ENCODE measurements around the gene HSF2.

The HSF2 gene

GRCh38 chr6:122393351-122393896 lies 6.0 kb upstream of the HSF2 start:
- Histone ChIP-seq H3K9me3 (ENCODE audit: insufficient read depth, low read length, severe bottlenecking) (no peaks in the 10 kb centered on the region), H3K4me3 (ENCODE audit: low read depth in 1 of 2, low read length in 2 of 2) (no peak overlapping the region), H3K36me3 (ENCODE audit: insufficient read depth, low read length) (no peaks in the 10 kb centered on the region), H3K9ac (ENCODE audit: low read depth, low read length) (no peak overlapping the region), H4K20me1 (ENCODE audit: insufficient read depth, low read length) (no peaks in the 10 kb centered on the region), H3K27ac (ENCODE audit: low read length) (no peak overlapping the region), H2AFZ (ENCODE audit: low read depth, low read length) (no peak overlapping the region), H3K4me2 (ENCODE audit: insufficient read depth, low read length) (no peak overlapping the region), H3K4me1 (ENCODE audit: insufficient read depth, low read length) (no peaks in the 10 kb centered on the region), H3K27me3 (ENCODE audit: insufficient read depth, low read length, poor library complexity) (peaks cover 8% of the 10 kb centered on the region), H3K79me2 (ENCODE audit: insufficient read depth, low read length) (no peaks in the 10 kb centered on the region)
- no peak for DNase-seq
- TF ChIP-seq CTCF (IDR thresholded peaks at IDR 0.05; ENCODE audit: borderline replicate concordance, extremely low read depth, low read length, poor library complexity, severe bottlenecking) (no peak), EZH2 (IDR thresholded peaks at IDR 0.05; ENCODE audit: borderline replicate concordance, low read depth, low read length, severe bottlenecking) (no peak)
- ATAC-seq (ENCODE audit: insufficient read depth, low read depth) = no peak; the same call in 2 of the 3 replicates

DNA sequence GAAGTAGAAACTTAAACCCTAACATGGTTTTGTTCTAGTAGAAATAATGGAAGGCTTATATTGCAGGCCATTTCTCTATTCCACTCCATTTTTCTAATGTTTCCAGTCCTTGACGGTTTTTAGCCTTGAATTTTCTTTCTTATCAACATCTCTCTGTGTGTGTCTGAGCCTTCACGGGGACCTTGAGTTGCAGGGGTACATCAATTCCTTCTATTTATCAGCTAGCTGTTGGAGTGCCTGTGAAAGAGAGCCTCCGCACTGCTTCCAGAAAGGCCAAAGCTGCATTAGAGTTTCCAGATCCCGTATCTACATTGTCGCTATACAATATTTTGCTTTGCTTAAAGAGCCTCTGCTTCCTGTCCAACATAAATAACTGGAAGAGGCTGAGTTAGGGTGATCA lies 5.4 kb upstream of the HSF2 start:
- H3K79me2 ChIP-seq (ENCODE audit: insufficient read depth, low read length) = no peaks in the 10 kb centered on the region
- DNase-seq = no peak
- ATAC-seq (ENCODE audit: insufficient read depth, low read depth) = no peak
- H4K20me1 ChIP-seq (ENCODE audit: insufficient read depth, low read length) = no peaks in the 10 kb centered on the region
- H3K27ac ChIP-seq (ENCODE audit: low read length) = no peak overlapping the region
- H3K9me3 ChIP-seq (ENCODE audit: insufficient read depth, low read length, severe bottlenecking) = no peaks in the 10 kb centered on the region
- H3K4me3 ChIP-seq (ENCODE audit: low read depth in 1 of 2, low read length in 2 of 2) = no peak overlapping the region
- H3K4me2 ChIP-seq (ENCODE audit: insufficient read depth, low read length) = no peak overlapping the region
- peaks cover 8% of the 10 kb centered on the region for H3K27me3 ChIP-seq (ENCODE audit: insufficient read depth, low read length, poor library complexity)
- no peaks in the 10 kb centered on the region for H3K36me3 ChIP-seq (ENCODE audit: insufficient read depth, low read length)
- TF ChIP-seq CTCF (IDR thresholded peaks at IDR 0.05; ENCODE audit: borderline replicate concordance, extremely low read depth, low read length, poor library complexity, severe bottlenecking) (no peak), EZH2 (IDR thresholded peaks at IDR 0.05; ENCODE audit: borderline replicate concordance, low read depth, low read length, severe bottlenecking) (no peak)
- no peak overlapping the region for H2AFZ ChIP-seq (ENCODE audit: low read depth, low read length)
- H3K4me1 ChIP-seq (ENCODE audit: insufficient read depth, low read length) = peaks cover 5% of the 10 kb centered on the region
- H3K9ac ChIP-seq (ENCODE audit: low read depth, low read length) = no peak overlapping the region

DNA sequence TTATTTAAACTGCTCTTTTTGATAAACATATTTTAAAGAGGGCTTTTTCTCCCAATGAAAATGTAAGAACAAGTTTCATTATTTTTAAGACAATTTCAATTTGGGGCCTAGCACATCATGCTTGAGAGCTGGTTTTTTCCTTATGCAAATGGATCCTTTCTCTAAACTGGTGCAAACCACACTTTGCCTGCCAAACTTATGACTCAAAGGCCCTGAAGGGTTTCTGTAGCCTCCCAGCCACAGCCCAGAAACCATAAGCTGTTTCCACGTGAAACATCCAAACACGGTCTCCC lies 451 bp upstream of the HSF2 start:
- Histone ChIP-seq H3K4me1 (ENCODE audit: insufficient read depth, low read length) (peaks cover 42% of the 10 kb centered on the region), H3K27me3 (ENCODE audit: insufficient read depth, low read length, poor library complexity) (no peaks in the 10 kb centered on the region), H4K20me1 (ENCODE audit: insufficient read depth, low read length) (peaks cover 20% of the 10 kb centered on the region; the same call in 1 of the 2 replicates), H3K36me3 (ENCODE audit: insufficient read depth, low read length) (peaks cover 7% of the 10 kb centered on the region), H3K27ac (ENCODE audit: low read length) (peak overlapping the region; percentile 78), H3K9ac (ENCODE audit: low read depth, low read length) (peak overlapping the region; percentile 98), H3K4me3 (ENCODE audit: low read depth in 1 of 2, low read length in 2 of 2) (peak overlapping the region; percentile 5 to 100; a peak in 2 of 4 replicates), H3K79me2 (ENCODE audit: insufficient read depth, low read length) (peaks cover 45% of the 10 kb centered on the region), H2AFZ (ENCODE audit: low read depth, low read length) (peak overlapping the region; percentile 92), H3K9me3 (ENCODE audit: insufficient read depth, low read length, severe bottlenecking) (no peaks in the 10 kb centered on the region), H3K4me2 (ENCODE audit: insufficient read depth, low read length) (peak overlapping the region; percentile 62)
- no peak for TF ChIP-seq EZH2 (IDR thresholded peaks at IDR 0.05; ENCODE audit: borderline replicate concordance, low read depth, low read length, severe bottlenecking)
- TF ChIP-seq CTCF (IDR thresholded peaks at IDR 0.05; ENCODE audit: borderline replicate concordance, extremely low read depth, low read length, poor library complexity, severe bottlenecking) = no peak
- DNase-seq (no peak), ATAC-seq (ENCODE audit: insufficient read depth, low read depth) (no peak)

GRCh38 chr6:122400121-122400450 lies 634 bp downstream of the HSF2 start:
- Histone ChIP-seq H4K20me1 (ENCODE audit: insufficient read depth, low read length) (peaks cover 22% of the 10 kb centered on the region; the same call in 1 of the 2 replicates), H3K4me1 (ENCODE audit: insufficient read depth, low read length) (peaks cover 52% of the 10 kb centered on the region), H3K79me2 (ENCODE audit: insufficient read depth, low read length) (peaks cover 56% of the 10 kb centered on the region), H3K9ac (ENCODE audit: low read depth, low read length) (peak overlapping the region; percentile 98), H3K4me2 (ENCODE audit: insufficient read depth, low read length) (peak overlapping the region; percentile 65), H2AFZ (ENCODE audit: low read depth, low read length) (peak overlapping the region; percentile 99), H3K27me3 (ENCODE audit: insufficient read depth, low read length, poor library complexity) (no peaks in the 10 kb centered on the region), H3K4me3 (ENCODE audit: low read depth in 1 of 2, low read length in 2 of 2) (peak overlapping the region; percentile 83 to 100), H3K27ac (ENCODE audit: low read length) (peak overlapping the region; percentile 97), H3K36me3 (ENCODE audit: insufficient read depth, low read length) (peaks cover 7% of the 10 kb centered on the region), H3K9me3 (ENCODE audit: insufficient read depth, low read length, severe bottlenecking) (no peaks in the 10 kb centered on the region)
- no peak for TF ChIP-seq EZH2 (IDR thresholded peaks at IDR 0.05; ENCODE audit: borderline replicate concordance, low read depth, low read length, severe bottlenecking)
- no peak for TF ChIP-seq CTCF (IDR thresholded peaks at IDR 0.05; ENCODE audit: borderline replicate concordance, extremely low read depth, low read length, poor library complexity, severe bottlenecking)
- ATAC-seq (ENCODE audit: insufficient read depth, low read depth) (peak; percentile 8; the same call in 2 of the 3 replicates), DNase-seq (no peak)
